ENCODE data around the gene CUEDC1.
"Not testable (repeated sequence)": the region's sequence is repeated elsewhere in the genome, so short reads cannot be mapped to it uniquely, and the experiment has no call there.

The CUEDC1 gene

GRCh38 chr17:57984936-57985674 is 29.9 kb upstream of the CUEDC1 start:
- DNase-seq = no peak

GRCh38 chr17:57984261-57984890 is 29.2 kb upstream of the CUEDC1 start:
- DNase-seq = no peak

- DNase-seq = no peak
Measured at GRCh38 chr17:57983446-57983845, 28.2 kb upstream of the CUEDC1 start.

- DNase-seq = no peak
Measured at GRCh38 chr17:57982452-57983170, 27.4 kb upstream of the CUEDC1 start.

GRCh38 chr17:57980522-57980921 is 25.3 kb upstream of the CUEDC1 start:
- no peak for DNase-seq

GRCh38 chr17:57979076-57979475 is 23.9 kb upstream of the CUEDC1 start:
- no peak for DNase-seq

GRCh38 chr17:57976594-57976993 is 21.4 kb upstream of the CUEDC1 start:
- DNase-seq = no peak

GRCh38 chr17:57975044-57975443 is 19.8 kb upstream of the CUEDC1 start:
- no peak for DNase-seq

GRCh38 chr17:57974053-57974824 is 19.0 kb upstream of the CUEDC1 start:
- DNase-seq = not testable (repeated sequence)

- DNase-seq = no peak
Measured at GRCh38 chr17:57972151-57972550, 16.9 kb upstream of the CUEDC1 start.

- no peak for DNase-seq
Measured at GRCh38 chr17:57971572-57971971, 16.4 kb upstream of the CUEDC1 start.

- DNase-seq = no peak
Measured at GRCh38 chr17:57970710-57971109, 15.5 kb upstream of the CUEDC1 start.

GRCh38 chr17:57968456-57968855 is 13.2 kb upstream of the CUEDC1 start:
- DNase-seq = no peak

GRCh38 chr17:57966875-57967274 is 11.7 kb upstream of the CUEDC1 start:
- DNase-seq = no peak

GRCh38 chr17:57966246-57966645 is 11.0 kb upstream of the CUEDC1 start:
- no peak for DNase-seq

- DNase-seq = no peak
Measured at GRCh38 chr17:57965521-57966160, 10.4 kb upstream of the CUEDC1 start.

- DNase-seq = no peak
Measured at GRCh38 chr17:57963149-57963511, 7.9 kb upstream of the CUEDC1 start.

GRCh38 chr17:57962279-57963148 is 7.3 kb upstream of the CUEDC1 start:
- no peak for DNase-seq

GRCh38 chr17:57959929-57960328 is 4.7 kb upstream of the CUEDC1 start:
- DNase-seq = no peak

GRCh38 chr17:57958391-57958790 is 3.2 kb upstream of the CUEDC1 start:
- DNase-seq = not testable (repeated sequence)

- no peak for DNase-seq
Measured at GRCh38 chr17:57957886-57958285, 2.7 kb upstream of the CUEDC1 start.
